Fibroblast of skin of left quadriceps (primary cell): ENCODE measurements around the gene NKAIN2.

Source experiments
- DNase-seq, 2 experiments: peaks; one replicate each; pipeline ENCODE4 v3.0.0-alpha.2; 2013; ENCODE audit warnings: low read depth in 2 of 2

The NKAIN2 gene

GRCh38 chr6:124590001-124590400 lies 786.3 kb downstream of the NKAIN2 start:
- DNase-seq: no peak

DNA sequence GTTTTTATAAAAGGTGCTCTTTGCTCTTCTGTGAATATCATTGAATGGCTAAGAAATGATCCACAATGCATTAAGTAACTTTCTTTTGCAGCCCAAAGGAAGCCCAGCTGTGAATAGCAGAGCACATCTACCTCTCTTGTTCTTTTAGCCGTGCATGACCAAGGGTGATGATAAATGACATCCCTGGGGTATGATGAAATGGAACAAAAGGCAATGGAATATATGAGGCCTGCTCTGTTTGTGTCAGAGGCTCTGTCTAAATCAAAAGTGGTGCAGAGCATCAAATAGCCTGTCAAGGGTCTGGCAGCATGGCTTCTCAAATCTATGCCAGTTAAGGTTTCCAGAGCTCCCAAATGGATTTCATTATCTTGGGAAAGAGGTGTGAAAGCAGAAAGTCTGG lies 796.0 kb downstream of the NKAIN2 start:
- DNase-seq: no peak

DNA sequence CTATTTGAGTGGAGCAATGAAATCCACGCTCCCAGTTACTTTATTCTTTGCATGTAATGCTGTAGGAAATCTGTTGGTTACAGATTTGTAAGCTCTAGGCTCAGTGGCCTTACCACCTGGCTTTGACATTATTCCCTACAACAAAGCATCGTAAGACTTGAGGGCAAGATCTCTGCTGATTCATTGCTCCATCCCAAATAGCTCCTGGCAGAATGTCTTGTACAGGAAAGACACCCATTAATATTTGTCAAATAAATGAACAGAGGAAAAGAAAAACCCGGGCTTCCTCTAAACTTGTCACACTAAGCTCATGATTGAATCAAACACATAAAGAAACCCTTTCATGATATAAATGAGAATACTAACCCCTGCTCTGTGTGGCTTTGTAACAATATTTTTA lies 801.1 kb downstream of the NKAIN2 start:
- DNase-seq: no peak

GRCh38 chr6:124607119-124607627 lies 803.5 kb downstream of the NKAIN2 start:
- DNase-seq: no peak

DNA sequence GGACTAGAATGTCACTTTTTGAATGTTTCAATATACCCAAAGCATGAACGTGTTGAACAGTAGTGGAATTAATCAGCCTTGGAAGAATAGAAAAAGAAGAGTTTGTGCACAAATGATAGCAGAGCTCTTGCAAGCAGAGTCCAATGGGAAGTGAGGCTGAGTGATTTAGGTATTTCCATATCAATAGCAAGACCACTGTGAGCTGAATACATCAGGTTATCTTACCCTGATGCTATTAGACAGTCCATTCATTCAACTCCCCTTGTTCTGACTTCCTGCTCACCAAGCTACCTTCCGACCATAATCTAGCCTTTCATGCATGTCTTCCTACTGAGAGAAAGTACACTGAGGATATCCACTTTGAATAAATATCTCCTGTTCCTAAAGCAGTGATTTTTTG lies 809.4 kb downstream of the NKAIN2 start:
- no peak for DNase-seq

- DNase-seq: no peak
Observed at GRCh38 chr6:124622351-124622750, 818.7 kb downstream of the NKAIN2 start.

GRCh38 chr6:124633655-124634054 lies 830.0 kb downstream of the NKAIN2 start:
- no peak for DNase-seq

GRCh38 chr6:124640432-124640831 lies 836.8 kb downstream of the NKAIN2 start:
- no peak for DNase-seq

- no peak for DNase-seq
Observed at GRCh38 chr6:124655866-124656265, 852.2 kb downstream of the NKAIN2 start.

DNA sequence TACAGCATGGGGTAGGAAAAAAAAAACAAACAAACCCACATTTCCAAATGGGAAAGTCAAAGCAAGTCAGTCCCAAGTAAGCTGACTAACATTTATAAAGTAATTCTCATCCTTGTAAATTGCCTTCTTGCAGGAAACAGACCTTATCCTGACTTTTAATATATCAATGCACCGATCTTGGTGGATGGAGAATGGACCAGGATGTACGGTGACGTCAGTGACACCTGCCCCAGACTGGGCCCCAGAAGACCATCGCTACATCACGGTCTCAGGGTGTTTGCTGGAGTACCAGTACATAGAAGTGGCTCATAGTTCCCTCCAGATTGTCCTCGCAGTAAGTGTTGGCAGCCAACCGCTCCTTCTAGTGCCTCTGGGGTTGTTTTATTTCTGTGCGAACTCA lies 854.4 kb downstream of the NKAIN2 start:
- no peak for DNase-seq

DNA sequence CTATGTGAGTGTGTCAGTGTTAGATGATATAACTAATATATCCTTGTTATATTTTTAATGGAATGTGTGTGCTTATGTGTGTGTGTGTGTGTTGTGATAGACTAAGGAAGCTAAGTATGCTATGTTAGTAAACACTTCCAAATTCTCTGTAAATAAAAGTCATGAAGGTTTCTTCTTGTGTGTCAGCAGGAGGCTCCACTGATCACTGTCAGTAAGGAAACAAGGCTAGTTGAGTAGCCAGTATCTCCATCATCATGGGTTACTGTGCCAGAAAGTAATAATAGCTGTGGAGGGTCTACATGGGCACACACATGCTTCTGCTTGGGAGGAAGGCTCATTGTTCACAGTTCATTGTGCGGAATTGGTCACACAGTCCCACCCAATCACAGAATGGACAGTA lies 855.8 kb downstream of the NKAIN2 start:
- DNase-seq: no peak

DNA sequence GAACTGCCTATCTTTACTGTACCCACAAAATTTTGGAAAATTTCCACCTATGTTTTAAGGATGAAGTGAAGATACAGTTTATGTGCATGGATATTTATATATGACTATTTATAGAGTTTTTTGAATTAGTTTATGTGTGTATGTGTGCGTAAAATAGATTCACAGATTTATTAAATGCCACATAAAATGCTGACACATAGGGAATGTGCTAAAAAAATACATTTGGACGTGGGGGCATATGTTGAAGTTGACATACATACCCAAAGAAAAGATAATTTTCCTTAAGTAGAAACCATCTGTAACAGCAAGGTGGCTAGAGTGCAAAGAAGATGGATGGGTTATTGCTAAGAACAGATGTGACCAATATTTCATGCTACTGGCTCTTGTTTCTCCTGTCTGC lies 856.5 kb downstream of the NKAIN2 start:
- no peak for DNase-seq

GRCh38 chr6:124661097-124661661 lies 857.5 kb downstream of the NKAIN2 start:
- no peak for DNase-seq

GRCh38 chr6:124668028-124668427 lies 864.4 kb downstream of the NKAIN2 start:
- no peak for DNase-seq

DNA sequence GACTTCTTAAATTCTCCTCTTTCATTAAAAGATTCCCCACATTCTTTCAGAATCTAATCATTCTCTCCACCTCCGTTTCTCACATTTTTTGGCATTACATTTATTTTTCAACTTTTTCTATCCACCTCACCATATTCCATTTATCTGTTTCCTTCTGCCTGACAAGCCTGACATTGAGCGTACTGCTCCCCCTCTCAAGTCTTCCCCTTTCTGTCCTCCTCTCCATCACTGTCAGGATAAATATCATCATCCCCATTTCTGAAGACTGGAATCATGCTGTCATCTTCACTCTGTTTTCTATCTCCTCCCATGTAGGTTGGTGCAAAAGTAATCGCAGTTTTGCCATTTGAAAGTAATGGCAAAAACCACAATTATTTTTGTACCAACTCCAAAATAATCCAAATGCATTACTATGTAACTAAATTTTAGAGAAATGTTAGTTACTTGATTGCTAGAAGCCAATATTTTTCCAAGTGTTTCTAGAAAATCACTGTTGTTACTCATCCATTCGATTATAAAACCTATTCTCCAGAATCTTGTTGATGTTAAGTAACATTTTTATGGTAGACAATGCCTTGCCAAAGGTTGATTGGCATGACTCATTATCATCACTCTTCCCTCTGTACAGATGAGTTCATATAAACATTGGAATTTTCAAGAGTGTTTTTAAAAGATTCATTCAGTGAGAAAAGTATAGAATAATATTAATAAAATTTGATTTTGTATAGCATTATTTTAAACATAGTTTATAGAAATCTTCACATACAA lies 866.2 kb downstream of the NKAIN2 start:
- DNase-seq: no peak

- DNase-seq: no peak
Observed at GRCh38 chr6:124670801-124671200, 867.1 kb downstream of the NKAIN2 start.

DNA sequence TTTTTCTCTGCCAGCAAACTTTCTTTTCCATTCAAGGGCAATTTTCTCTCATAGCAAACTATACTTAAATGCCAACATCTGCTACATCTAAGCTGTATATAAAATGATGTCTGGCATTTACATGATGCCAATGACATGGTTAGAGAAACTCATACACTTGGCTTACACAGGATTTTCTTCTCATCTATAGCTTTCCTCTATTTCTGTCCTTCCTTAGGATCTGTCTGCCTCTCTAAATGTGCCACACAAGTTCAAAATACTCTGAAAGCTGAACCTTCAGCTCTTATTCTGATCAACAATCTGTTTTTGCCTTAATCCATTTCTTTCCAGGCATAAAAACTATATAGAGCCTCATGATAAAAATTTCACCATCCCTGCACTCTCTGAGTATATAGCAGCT lies 867.7 kb downstream of the NKAIN2 start:
- DNase-seq: no peak

DNA sequence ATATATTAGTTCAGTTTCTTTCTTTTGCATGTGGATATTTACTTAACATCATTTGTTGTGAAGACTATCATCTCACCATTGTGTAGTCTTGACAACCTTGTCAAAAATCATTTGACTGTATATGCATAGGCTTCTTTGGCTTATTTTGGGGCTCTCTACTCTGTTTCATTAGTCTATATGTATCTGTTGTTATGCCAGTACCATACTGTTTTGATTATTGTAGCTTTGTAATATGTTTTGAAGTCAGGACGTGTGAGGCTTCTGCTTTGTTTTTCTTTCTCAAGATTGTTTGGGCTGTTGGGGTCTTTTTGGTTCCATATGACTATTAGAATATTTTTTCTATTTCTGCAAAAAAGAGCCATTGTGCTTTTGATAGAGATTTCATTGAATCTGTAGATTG lies 870.4 kb downstream of the NKAIN2 start:
- DNase-seq: no peak

DNA sequence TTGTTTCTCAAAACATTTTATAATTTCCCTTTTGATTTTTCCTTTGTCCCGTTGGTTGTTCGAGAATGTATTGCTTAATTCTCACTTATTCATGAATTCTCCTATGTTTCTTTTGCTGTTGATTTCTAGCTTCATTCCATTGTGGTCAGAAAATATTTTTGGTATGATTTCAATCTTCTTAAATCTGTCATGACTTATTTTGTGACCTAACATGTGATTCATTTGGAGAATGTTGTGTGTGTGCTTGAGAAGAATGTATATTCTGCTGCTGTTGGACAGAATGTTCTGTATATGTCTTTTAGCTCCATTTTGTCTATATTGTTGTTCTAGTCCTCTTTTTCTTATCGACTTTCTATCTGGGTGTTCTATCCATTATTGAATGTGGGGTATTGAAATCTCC lies 872.4 kb downstream of the NKAIN2 start:
- peak; percentile 67 to 74 for DNase-seq

GRCh38 chr6:124677874-124678273 lies 874.2 kb downstream of the NKAIN2 start:
- no peak for DNase-seq

DNA sequence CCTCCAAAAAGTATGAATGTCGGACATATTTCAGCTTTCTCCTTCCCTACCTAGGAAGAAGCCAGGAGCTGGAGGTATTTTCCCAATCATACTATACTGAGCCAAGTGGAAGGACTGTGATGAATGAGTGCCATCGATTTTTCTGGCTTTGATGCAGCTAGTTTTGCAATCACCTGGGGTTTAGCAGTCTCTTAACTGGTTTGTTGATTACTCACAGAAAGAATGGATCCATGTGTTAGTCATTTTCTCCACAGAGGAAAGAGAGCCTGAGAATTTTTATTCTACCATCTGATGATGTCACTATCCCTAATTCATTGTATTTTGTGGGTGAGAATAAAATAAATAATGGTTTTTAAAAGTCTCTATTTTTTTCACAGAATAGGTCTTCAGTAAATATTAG lies 875.7 kb downstream of the NKAIN2 start:
- peak; percentile 25 to 26 for DNase-seq

- DNase-seq: no peak
Observed at GRCh38 chr6:124682751-124683150, 879.1 kb downstream of the NKAIN2 start.

GRCh38 chr6:124683507-124683906 lies 879.8 kb downstream of the NKAIN2 start:
- no peak for DNase-seq

- no peak for DNase-seq
Observed at GRCh38 chr6:124684621-124685020, 881.0 kb downstream of the NKAIN2 start.
